Trophoblast cell (in vitro differentiated cells and primary cell): Measurements from ENCODE around the gene PICALM.

Experiments
- DNase-seq, 2 donors: peaks; one replicate each; pipeline ENCODE4 v3.0.0-alpha.2; 2016
- H2AFZ ChIP-seq: 2 replicates; pipeline ENCODE4 v1.6.1; 2013; ENCODE audit warnings: low read length, moderate library complexity, mild to moderate bottlenecking; ENCODE audit not compliant: insufficient read depth, poor library complexity
- H2AK5ac ChIP-seq: 2 replicates; pipeline ENCODE4 v1.6.1; 2013; ENCODE audit warnings: mild to moderate bottlenecking, low read length
- H2BK120ac ChIP-seq: 2 replicates; pipeline ENCODE4 v1.6.1; 2013; ENCODE audit warnings: low read length, mild to moderate bottlenecking, moderate library complexity; ENCODE audit not compliant: insufficient read depth, poor library complexity
- H2BK12ac ChIP-seq: 2 replicates; pipeline ENCODE4 v1.6.1; 2013; ENCODE audit warnings: mild to moderate bottlenecking, low read length, moderate library complexity
- H2BK5ac ChIP-seq: 2 replicates; pipeline ENCODE4 v1.6.1; 2013; ENCODE audit warnings: low read length, low read depth, moderate library complexity, mild to moderate bottlenecking; ENCODE audit not compliant: poor library complexity
- H3K14ac ChIP-seq: 2 replicates; pipeline ENCODE4 v1.6.1; 2013; ENCODE audit warnings: mild to moderate bottlenecking, low read length
- H3K18ac ChIP-seq: 2 replicates; pipeline ENCODE4 v1.6.1; 2013; ENCODE audit warnings: mild to moderate bottlenecking, low read length
- H3K23ac ChIP-seq: 2 replicates; pipeline ENCODE4 v1.6.1; 2013; ENCODE audit warnings: low read length
- H3K27ac ChIP-seq: 2 replicates; pipeline ENCODE4 v1.5.1; 2013; ENCODE audit warnings: low read depth, mild to moderate bottlenecking, inconsistent platforms, low read length, moderate library complexity
- H3K27me3 ChIP-seq: 2 replicates; pipeline ENCODE4 v1.6.1; 2013; ENCODE audit warnings: inconsistent platforms, mild to moderate bottlenecking, low read length, moderate library complexity; ENCODE audit not compliant: insufficient read depth
- H3K36me3 ChIP-seq, 2 experiments: 1 replicate in 1 of 2; 2 replicates in 1 of 2; pipeline ENCODE4 v1.6.1; 2013; ENCODE audit warnings: low read length in 2 of 2, mild to moderate bottlenecking in 2 of 2, moderate library complexity in 1 of 2; ENCODE audit not compliant: insufficient read depth in 2 of 2, control insufficient read depth in 1 of 2
- H3K4ac ChIP-seq: 2 replicates; pipeline ENCODE4 v1.6.1; 2013; ENCODE audit warnings: low read depth, mild to moderate bottlenecking, low read length, moderate library complexity
- H3K4me1 ChIP-seq, 2 experiments: 1 replicate in 1 of 2; 2 replicates in 1 of 2; pipeline ENCODE4 v1.6.1; 2013; ENCODE audit warnings: low read length in 2 of 2, mild to moderate bottlenecking in 2 of 2, moderate library complexity in 1 of 2; ENCODE audit not compliant: insufficient read depth in 2 of 2, control insufficient read depth in 1 of 2
- H3K4me2 ChIP-seq: 2 replicates; pipeline ENCODE4 v1.6.1; 2013; ENCODE audit warnings: inconsistent platforms, mild to moderate bottlenecking, low read length, moderate library complexity
- H3K4me3 ChIP-seq: 2 replicates; pipeline ENCODE4 v1.5.1; 2013; ENCODE audit warnings: mild to moderate bottlenecking, low read depth, low read length, inconsistent platforms
- H3K79me1 ChIP-seq: one replicate; pipeline ENCODE4 v1.6.1; 2013; ENCODE audit warnings: low read length
- H3K79me2 ChIP-seq: 2 replicates; pipeline ENCODE4 v1.6.1; 2013; ENCODE audit warnings: low read length, mild to moderate bottlenecking; ENCODE audit not compliant: control insufficient read depth, insufficient read depth, poor library complexity
- H3K9ac ChIP-seq: 2 replicates; pipeline ENCODE4 v1.6.1; 2013; ENCODE audit warnings: mild to moderate bottlenecking, low read length
- H3K9me3 ChIP-seq: 2 replicates; pipeline ENCODE4 v1.6.1; 2013; ENCODE audit warnings: low read depth, mild to moderate bottlenecking, control low read depth, inconsistent platforms, low read length; ENCODE audit not compliant: insufficient read depth
- H4K12ac ChIP-seq: 2 replicates; pipeline ENCODE4 v1.6.1; 2013; ENCODE audit warnings: low read depth, mild to moderate bottlenecking, low read length, moderate library complexity
- H4K8ac ChIP-seq: 2 replicates; pipeline ENCODE4 v1.6.1; 2013; ENCODE audit warnings: low read depth, mild to moderate bottlenecking, low read length, moderate library complexity
- H4K91ac ChIP-seq: one replicate; pipeline ENCODE4 v1.6.1; 2013; ENCODE audit warnings: low read depth, mild to moderate bottlenecking, low read length, moderate library complexity
- WGBS: extraction: QIAGEN DNeasy Blood & Tissue Kit; methylation state at CpG from one replicate; pipeline ENCODE4 v1.1.7; 2013; ENCODE audit warnings: missing lambda C conversion rate; ENCODE audit not compliant: insufficient read length, insufficient coverage; ENCODE audit errors: extremely low coverage; 5-methylcytosine and 5-hydroxymethylcytosine counted together

Gene PICALM

GRCh38 chr11:85912414-85912813 is 156.5 kb downstream of the PICALM start:
- Histone ChIP-seq H3K4ac (no peak overlapping the region), H2BK120ac (no peak overlapping the region), H3K4me1 (no peaks in the 10 kb centered on the region), H3K9me3 (peaks cover 5% of the 10 kb centered on the region), H3K14ac (no peak overlapping the region), H3K4me2 (no peak overlapping the region), H3K79me2 (no peaks in the 10 kb centered on the region), H4K12ac (no peak overlapping the region), H2AFZ (no peak overlapping the region), H3K27me3 (no peaks in the 10 kb centered on the region), H4K91ac (no peak overlapping the region), H3K79me1 (no peaks in the 10 kb centered on the region), H2AK5ac (no peak overlapping the region), H3K4me3 (no peak overlapping the region), H3K36me3 (no peaks in the 10 kb centered on the region), H3K27ac (no peak overlapping the region), H2BK5ac (no peak overlapping the region), H3K9ac (no peak overlapping the region), H3K23ac (no peak overlapping the region), H3K18ac (no peak overlapping the region), H4K8ac (no peak overlapping the region), H2BK12ac (no peak overlapping the region)
- no CpG with 5 or more reads among the region's 2 CpGs for WGBS
- DNase-seq, result no peak
